HCT116 (cell line): ENCODE results near the gene EPHA8. TPM values are rescaled to one million over a fixed set of nuclear protein-coding genes. Genes with fewer than 3 reads are reported as not detected.
A peak's percentile ranks its signal among the peaks of the same experiment; 100 is the strongest.

Experiments
- ATAC-seq: fragments of 200-7000 bp; cut with Tn5 transposase; 2 replicates; pipeline ENCODE4 v1.9.1; 2020; ENCODE audit warnings: mild to moderate bottlenecking, moderate library complexity
- BruUV-seq: library from RNA; stranded (reverse); fragments of 400-500 nt; replicated peaks from 2 replicates; lab custom pipeline; 2021; lab: Mats Ljungman, UMichigan
- CTCF ChIA-PET: fragments of 300-600 bp; sonication (Branson Sonifier 250); formaldehyde crosslinking; loops from one replicate; lab custom pipeline; 2021; ENCODE audit warnings: antibody characterized with exemption; lab: Charles Lee
- POLR2A ChIA-PET: fragments of 300-600, 350-600 bp; sonication (Branson Sonifier 250); formaldehyde crosslinking; loops from one replicate; lab custom pipeline; 2021; ENCODE audit warnings: antibody characterized with exemption; lab: Charles Lee
- RAD21 ChIA-PET, 2 experiments: fragments of 300-600 bp; sonication (Branson Sonifier 250); formaldehyde crosslinking; loops; one replicate each; lab custom pipeline; 2023; ENCODE audit warnings: low total read pairs in 2 of 2; ENCODE audit not compliant: uncharacterized antibody in 2 of 2, unreplicated experiment in 2 of 2, low non-redundant PET in 1 of 2; lab: Charles Lee
- DNase-seq: peaks from one replicate; pipeline ENCODE4 v3.0.0-alpha.2; 2010; ENCODE audit warnings: low read depth, low spot score
- H2AFZ ChIP-seq: fragments of 200-600 bp; shearing (Covaris generic), sonication (generic); 2 replicates; pipeline ENCODE4 v1.6.1; 2017; ENCODE audit warnings: low read depth, mixed run types, mixed read lengths, antibody characterized with exemption, low read length; ENCODE audit not compliant: poor library complexity, severe bottlenecking
- H3K27ac ChIP-seq: 2 replicates; pipeline ENCODE4 v1.5.1; 2012; ENCODE audit warnings: low read depth, low read length
- H3K27me3 ChIP-seq: fragments of 200-600 bp; sonication (generic); 2 replicates; pipeline ENCODE4 v1.6.1; 2016; ENCODE audit warnings: mixed run types, low read length, mixed read lengths; ENCODE audit not compliant: insufficient read depth
- H3K36me3 ChIP-seq, 2 experiments: fragments of 200-500 bp in 1 of 2; fragments of 200-600 bp in 1 of 2; sonication (Bioruptor generic) in 1 of 2; sonication (generic) in 1 of 2; 2 replicates each; pipeline versions ENCODE4 v1.5.1 to v1.6.1; 2014 to 2016; ENCODE audit warnings: low read length in 2 of 2, inconsistent platforms in 1 of 2, mixed read lengths in 1 of 2, mixed run types in 1 of 2; ENCODE audit not compliant: insufficient read depth in 2 of 2, control insufficient read depth in 1 of 2
- H3K4me1 ChIP-seq, 2 experiments: fragments of 200-600 bp in 1 of 2; sonication (generic) in 1 of 2; 2 replicates each; pipeline versions ENCODE4 v1.5.1 to v1.6.1; 2012 to 2017; ENCODE audit warnings: low read length in 2 of 2, inconsistent platforms in 1 of 2, mild to moderate bottlenecking in 1 of 2, mixed read lengths in 1 of 2, mixed run types in 1 of 2, moderate library complexity in 1 of 2; ENCODE audit not compliant: insufficient read depth in 2 of 2, control insufficient read depth in 1 of 2
- H3K4me2 ChIP-seq: fragments of 200-600 bp; sonication (generic); 2 replicates; pipeline ENCODE4 v1.6.1; 2017; ENCODE audit warnings: mixed run types, low read length, mixed read lengths
- H3K4me3 ChIP-seq, 2 experiments: fragments of 200-600 bp in 1 of 2; sonication (generic) in 1 of 2; replicated peaks in 1 of 2; 2 replicates each; pipeline ENCODE4 v1.5.1; 2011 to 2016; ENCODE audit warnings: low read length in 2 of 2, control low read depth in 1 of 2, low read depth in 1 of 2, mild to moderate bottlenecking in 1 of 2, mixed read lengths in 1 of 2, mixed run types in 1 of 2
- H3K79me2 ChIP-seq: fragments of 200-600 bp; sonication (generic); 2 replicates; pipeline ENCODE4 v1.6.1; 2017; ENCODE audit warnings: mild to moderate bottlenecking, mixed run types, low read length, moderate library complexity, mixed read lengths; ENCODE audit not compliant: insufficient read depth
- H3K9ac ChIP-seq: fragments of 200-600 bp; sonication (generic); 2 replicates; pipeline ENCODE4 v1.6.1; 2016; ENCODE audit warnings: low read length, mixed read lengths
- H3K9me2 ChIP-seq: fragments of 200-600 bp; sonication (generic), shearing (Covaris generic); 2 replicates; pipeline ENCODE4 v1.6.1; 2017; ENCODE audit warnings: mixed run types, mild to moderate bottlenecking, moderate library complexity; ENCODE audit not compliant: insufficient read depth
- H3K9me3 ChIP-seq, 2 experiments: fragments of 200-500 bp in 1 of 2; fragments of 200-600 bp in 1 of 2; sonication (Bioruptor generic) in 1 of 2; sonication (generic) in 1 of 2; 2 replicates each; pipeline ENCODE4 v1.6.1; 2014 to 2017; ENCODE audit warnings: low read length in 2 of 2, mixed read lengths in 2 of 2, inconsistent platforms in 1 of 2, low read depth in 1 of 2, mild to moderate bottlenecking in 1 of 2, mixed run types in 1 of 2, moderate library complexity in 1 of 2; ENCODE audit not compliant: control insufficient read depth in 1 of 2, insufficient read depth in 1 of 2
- H4K20me1 ChIP-seq: fragments of 200-600 bp; sonication (generic), shearing (Covaris generic); 2 replicates; pipeline ENCODE4 v1.6.1; 2017; ENCODE audit warnings: mixed run types, mild to moderate bottlenecking, moderate library complexity; ENCODE audit not compliant: insufficient read depth
- intact Hi-C: fragments of 100-400 bp; cut with micrococcal nuclease; formaldehyde crosslinking; loops from 2 replicates; pipeline ENCODE4 v1.10.0; 2022
- total RNA-seq: library from RNA; stranded (reverse); gene quantifications from one replicate; pipeline ENCODE4 v1.2.1, GENCODE V29; 2021; ENCODE audit not compliant: unreplicated experiment
- TF ChIP-seq, protein P1 (sequence below): IDR thresholded peaks from 2 replicates; pipeline ENCODE4 v1.6.1; 2012; ENCODE audit warnings: low read depth
- TF ChIP-seq, protein P2 (sequence below): IDR thresholded peaks from 2 replicates; pipeline ENCODE4 v1.6.1; 2011; ENCODE audit warnings: mild to moderate bottlenecking, low read length, moderate library complexity; ENCODE audit not compliant: insufficient replicate concordance; ENCODE audit errors: extremely low read depth

EPHA8 gene
- total RNA-seq, 1 experiment from 2014 or later = 0.30 TPM

DNA sequence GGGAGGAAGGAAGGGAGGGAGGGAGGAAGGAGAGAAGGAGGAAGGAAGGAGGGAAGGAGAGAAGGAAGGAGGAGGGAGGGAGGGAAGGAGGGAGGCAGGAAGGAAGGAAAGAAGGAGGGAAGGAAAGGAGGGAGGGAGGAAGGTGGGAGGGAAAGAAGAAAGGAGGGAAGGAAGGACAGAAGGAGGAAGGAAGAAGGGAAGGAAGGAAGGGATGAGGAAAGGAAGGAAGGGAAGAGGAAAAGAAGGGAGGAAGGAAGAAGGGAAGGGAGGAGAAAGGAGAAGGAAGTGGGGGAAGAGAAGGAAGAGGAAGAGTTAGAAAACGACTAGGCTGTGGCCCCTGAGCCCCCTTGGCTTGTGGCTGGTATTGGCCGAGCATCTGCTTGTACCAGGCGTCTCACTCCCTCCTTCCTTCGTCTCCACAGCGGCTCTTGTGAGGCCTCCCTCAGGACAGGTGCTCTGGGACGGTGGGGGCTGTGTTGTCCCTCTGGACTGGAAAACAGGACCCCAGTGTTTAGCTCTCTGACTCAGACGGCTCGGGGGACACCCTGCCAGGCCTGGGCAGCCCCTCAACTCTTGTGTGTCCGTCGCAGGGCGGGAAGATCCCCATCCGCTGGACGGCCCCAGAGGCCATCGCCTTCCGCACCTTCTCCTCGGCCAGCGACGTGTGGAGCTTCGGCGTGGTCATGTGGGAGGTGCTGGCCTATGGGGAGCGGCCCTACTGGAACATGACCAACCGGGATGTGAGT lies 37.0 kb downstream of the EPHA8 start:
- Histone ChIP-seq H3K4me2 (no peak overlapping the region), H2AFZ (no peak overlapping the region), H4K20me1 (no peaks in the 10 kb centered on the region), H3K9me2 (no peaks in the 10 kb centered on the region), H3K9me3 (no peaks in the 10 kb centered on the region), H3K4me1 (no peaks in the 10 kb centered on the region), H3K27me3 (peaks cover 23% of the 10 kb centered on the region; the same call in 1 of the 2 replicates), H3K9ac (no peak overlapping the region), H3K4me3 (no peak overlapping the region), H3K79me2 (no peaks in the 10 kb centered on the region), H3K36me3 (no peaks in the 10 kb centered on the region), H3K27ac (no peak overlapping the region)
- TF ChIP-seq, protein P1, sequence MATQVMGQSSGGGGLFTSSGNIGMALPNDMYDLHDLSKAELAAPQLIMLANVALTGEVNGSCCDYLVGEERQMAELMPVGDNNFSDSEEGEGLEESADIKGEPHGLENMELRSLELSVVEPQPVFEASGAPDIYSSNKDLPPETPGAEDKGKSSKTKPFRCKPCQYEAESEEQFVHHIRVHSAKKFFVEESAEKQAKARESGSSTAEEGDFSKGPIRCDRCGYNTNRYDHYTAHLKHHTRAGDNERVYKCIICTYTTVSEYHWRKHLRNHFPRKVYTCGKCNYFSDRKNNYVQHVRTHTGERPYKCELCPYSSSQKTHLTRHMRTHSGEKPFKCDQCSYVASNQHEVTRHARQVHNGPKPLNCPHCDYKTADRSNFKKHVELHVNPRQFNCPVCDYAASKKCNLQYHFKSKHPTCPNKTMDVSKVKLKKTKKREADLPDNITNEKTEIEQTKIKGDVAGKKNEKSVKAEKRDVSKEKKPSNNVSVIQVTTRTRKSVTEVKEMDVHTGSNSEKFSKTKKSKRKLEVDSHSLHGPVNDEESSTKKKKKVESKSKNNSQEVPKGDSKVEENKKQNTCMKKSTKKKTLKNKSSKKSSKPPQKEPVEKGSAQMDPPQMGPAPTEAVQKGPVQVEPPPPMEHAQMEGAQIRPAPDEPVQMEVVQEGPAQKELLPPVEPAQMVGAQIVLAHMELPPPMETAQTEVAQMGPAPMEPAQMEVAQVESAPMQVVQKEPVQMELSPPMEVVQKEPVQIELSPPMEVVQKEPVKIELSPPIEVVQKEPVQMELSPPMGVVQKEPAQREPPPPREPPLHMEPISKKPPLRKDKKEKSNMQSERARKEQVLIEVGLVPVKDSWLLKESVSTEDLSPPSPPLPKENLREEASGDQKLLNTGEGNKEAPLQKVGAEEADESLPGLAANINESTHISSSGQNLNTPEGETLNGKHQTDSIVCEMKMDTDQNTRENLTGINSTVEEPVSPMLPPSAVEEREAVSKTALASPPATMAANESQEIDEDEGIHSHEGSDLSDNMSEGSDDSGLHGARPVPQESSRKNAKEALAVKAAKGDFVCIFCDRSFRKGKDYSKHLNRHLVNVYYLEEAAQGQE = no peak
- TF ChIP-seq, protein P2, sequence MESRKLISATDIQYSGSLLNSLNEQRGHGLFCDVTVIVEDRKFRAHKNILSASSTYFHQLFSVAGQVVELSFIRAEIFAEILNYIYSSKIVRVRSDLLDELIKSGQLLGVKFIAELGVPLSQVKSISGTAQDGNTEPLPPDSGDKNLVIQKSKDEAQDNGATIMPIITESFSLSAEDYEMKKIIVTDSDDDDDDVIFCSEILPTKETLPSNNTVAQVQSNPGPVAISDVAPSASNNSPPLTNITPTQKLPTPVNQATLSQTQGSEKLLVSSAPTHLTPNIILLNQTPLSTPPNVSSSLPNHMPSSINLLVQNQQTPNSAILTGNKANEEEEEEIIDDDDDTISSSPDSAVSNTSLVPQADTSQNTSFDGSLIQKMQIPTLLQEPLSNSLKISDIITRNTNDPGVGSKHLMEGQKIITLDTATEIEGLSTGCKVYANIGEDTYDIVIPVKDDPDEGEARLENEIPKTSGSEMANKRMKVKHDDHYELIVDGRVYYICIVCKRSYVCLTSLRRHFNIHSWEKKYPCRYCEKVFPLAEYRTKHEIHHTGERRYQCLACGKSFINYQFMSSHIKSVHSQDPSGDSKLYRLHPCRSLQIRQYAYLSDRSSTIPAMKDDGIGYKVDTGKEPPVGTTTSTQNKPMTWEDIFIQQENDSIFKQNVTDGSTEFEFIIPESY = no peak
- intact Hi-C loops = no loop called here
- no peak for DNase-seq
- no TSS peak for BruUV-seq
- CTCF ChIA-PET = no interaction called here
- ATAC-seq = peak; percentile 85
- RAD21 ChIA-PET = no interaction called here
- POLR2A ChIA-PET = no interaction called here
